ENCODE data around the gene SEC63. TPM values are rescaled to one million over a fixed set of nuclear protein-coding genes. Genes with fewer than 3 reads are reported as not detected.

The SEC63 gene
- total and polyA plus RNA-seq, 4 donors, result 20.7 to 69.4 (median 27.4) TPM

DNA sequence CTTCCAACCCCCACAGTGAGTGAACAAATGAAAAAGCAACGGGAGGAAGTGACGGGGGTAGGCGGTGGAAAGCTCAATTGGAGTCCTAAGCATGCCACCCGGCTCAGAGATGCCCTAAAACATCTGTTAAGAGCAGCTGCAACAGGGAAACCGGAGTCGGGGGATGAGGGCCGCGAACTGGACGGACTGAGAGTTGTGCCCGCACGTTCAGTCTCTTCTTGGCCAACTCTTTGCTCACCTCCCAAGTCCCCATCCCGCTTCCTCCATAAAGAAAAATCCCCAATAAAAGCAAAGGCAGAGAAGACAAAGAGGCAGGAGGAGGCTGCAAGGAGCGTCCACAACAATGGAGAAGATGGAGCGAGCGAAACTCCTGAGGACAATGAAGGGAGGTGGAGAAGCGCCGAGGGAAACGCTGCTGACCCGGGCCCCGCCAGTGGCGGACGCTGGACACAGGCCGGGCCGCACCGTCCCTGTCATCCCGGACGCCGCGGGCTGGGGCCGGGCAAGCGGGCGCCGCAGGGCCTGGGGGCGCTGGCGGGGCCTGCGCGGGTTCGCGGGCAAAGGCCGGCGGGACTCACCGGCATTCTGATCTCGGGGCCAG, 600 bp downstream of the SEC63 start:
- DNase-seq (ENCODE audit: low spot score), result peak; percentile 61
- Histone ChIP-seq H3K9me3 (ENCODE audit: control insufficient read depth in 4 of 4, low read length in 3 of 4) (no peaks in the 10 kb centered on the region), H3K27me3 (ENCODE audit: control insufficient read depth in 4 of 4, insufficient read depth in 4 of 4, low read length in 3 of 4) (no peaks in the 10 kb centered on the region), H3K4me3 (ENCODE audit: low read depth in 1 of 3, low read length in 3 of 3) (peak overlapping the region; percentile 87 to 99 (median 92)), H3K27ac (ENCODE audit: low read depth in 1 of 2, low read length in 2 of 2) (peak overlapping the region; percentile 84 to 95), H3K9ac (ENCODE audit: low read depth in 1 of 2, low read length in 2 of 2) (peak overlapping the region; percentile 95 to 100), H3K36me3 (ENCODE audit: control insufficient read depth in 4 of 4, insufficient read depth in 3 of 4, low read depth in 1 of 4, low read length in 3 of 4) (no peaks in the 10 kb centered on the region), H3K4me1 (ENCODE audit: control insufficient read depth in 4 of 4, insufficient read depth in 4 of 4, low read length in 3 of 4) (peaks cover 4 to 28% (median 20%) of the 10 kb centered on the region in 4 donors)
- TF ChIP-seq GABPA (IDR thresholded peaks at IDR 0.05 in 1 of 2, conservative IDR thresholded peaks at IDR 0.05 in 1 of 2) (peak in 1 of 2 donors; percentile 57), YY1 (IDR thresholded peaks at IDR 0.05) (peak; percentile 23), FOXA1 (IDR thresholded peaks at IDR 0.05) (no peak)
- WGBS, result under 1% methylated on average over 43 of the region's 43 CpGs

- peak overlapping the region; percentile 95 to 100 for H3K9ac ChIP-seq (ENCODE audit: low read depth in 1 of 2, low read length in 2 of 2)
- TF ChIP-seq GABPA (IDR thresholded peaks at IDR 0.05 in 1 of 2, conservative IDR thresholded peaks at IDR 0.05 in 1 of 2) (peak in 1 of 2 donors; percentile 34), TAF1 (conservative IDR thresholded peaks at IDR 0.05) (no peak), EGR1 (IDR thresholded peaks at IDR 0.05; ENCODE audit: low read depth in 2 of 2) (no peak), REST (IDR thresholded peaks at IDR 0.05) (no peak), SP1 (IDR thresholded peaks at IDR 0.05) (no peak), RAD21 (IDR thresholded peaks at IDR 0.05) (peak in 1 of 2 donors; percentile 3), NR2F2 (IDR thresholded peaks at IDR 0.05) (no peak), YY1 (IDR thresholded peaks at IDR 0.05) (no peak)
- TF ChIP-seq, protein P1, sequence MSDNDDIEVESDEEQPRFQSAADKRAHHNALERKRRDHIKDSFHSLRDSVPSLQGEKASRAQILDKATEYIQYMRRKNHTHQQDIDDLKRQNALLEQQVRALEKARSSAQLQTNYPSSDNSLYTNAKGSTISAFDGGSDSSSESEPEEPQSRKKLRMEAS (IDR thresholded peaks at IDR 0.05), result peak; percentile 10
- TF ChIP-seq, protein P2, sequence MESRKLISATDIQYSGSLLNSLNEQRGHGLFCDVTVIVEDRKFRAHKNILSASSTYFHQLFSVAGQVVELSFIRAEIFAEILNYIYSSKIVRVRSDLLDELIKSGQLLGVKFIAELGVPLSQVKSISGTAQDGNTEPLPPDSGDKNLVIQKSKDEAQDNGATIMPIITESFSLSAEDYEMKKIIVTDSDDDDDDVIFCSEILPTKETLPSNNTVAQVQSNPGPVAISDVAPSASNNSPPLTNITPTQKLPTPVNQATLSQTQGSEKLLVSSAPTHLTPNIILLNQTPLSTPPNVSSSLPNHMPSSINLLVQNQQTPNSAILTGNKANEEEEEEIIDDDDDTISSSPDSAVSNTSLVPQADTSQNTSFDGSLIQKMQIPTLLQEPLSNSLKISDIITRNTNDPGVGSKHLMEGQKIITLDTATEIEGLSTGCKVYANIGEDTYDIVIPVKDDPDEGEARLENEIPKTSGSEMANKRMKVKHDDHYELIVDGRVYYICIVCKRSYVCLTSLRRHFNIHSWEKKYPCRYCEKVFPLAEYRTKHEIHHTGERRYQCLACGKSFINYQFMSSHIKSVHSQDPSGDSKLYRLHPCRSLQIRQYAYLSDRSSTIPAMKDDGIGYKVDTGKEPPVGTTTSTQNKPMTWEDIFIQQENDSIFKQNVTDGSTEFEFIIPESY (IDR thresholded peaks at IDR 0.05), result peak; percentile 12
- H3K27me3 ChIP-seq (ENCODE audit: control insufficient read depth in 4 of 4, insufficient read depth in 4 of 4, low read length in 3 of 4), result no peaks in the 10 kb centered on the region
- H3K9me3 ChIP-seq (ENCODE audit: control insufficient read depth in 4 of 4, low read length in 3 of 4), result no peaks in the 10 kb centered on the region
- 1% methylated on average over 9 of the region's 9 CpGs for WGBS
- peak overlapping the region; percentile 87 to 99 (median 92) for H3K4me3 ChIP-seq (ENCODE audit: low read depth in 1 of 3, low read length in 3 of 3)
- no peak for DNase-seq (ENCODE audit: low spot score)
- H3K36me3 ChIP-seq (ENCODE audit: control insufficient read depth in 4 of 4, insufficient read depth in 3 of 4, low read depth in 1 of 4, low read length in 3 of 4), result no peaks in the 10 kb centered on the region
- peaks cover 4 to 34% (median 24%) of the 10 kb centered on the region in 4 donors for H3K4me1 ChIP-seq (ENCODE audit: control insufficient read depth in 4 of 4, insufficient read depth in 4 of 4, low read length in 3 of 4)
- peak overlapping the region; percentile 84 to 95 for H3K27ac ChIP-seq (ENCODE audit: low read depth in 1 of 2, low read length in 2 of 2)
Observed at GRCh38 chr6:107956586-107957307, 1.3 kb downstream of the SEC63 start.

Data from liver (tissue), 9 donors.